Measurements from ENCODE around the gene HARBI1. TPM values are rescaled to one million over a fixed set of nuclear protein-coding genes. Genes with fewer than 3 reads are reported as not detected.

Gene HARBI1
- total and polyA plus RNA-seq, 9 of the 15 experiments (the other 6 are each of a cell fraction or from before 2014, with no cell fraction given) = 3.5 to 8.4 (median 5.5) TPM

GRCh38 chr11:46617134-46617971, at the start of gene HARBI1, which contains the start of gene ATG13 (continued):
- TF ChIP-seq USF1 (CRISPR knock-in tag; IDR thresholded peaks at IDR 0.05) = no peak
- no peak for TF ChIP-seq MCM5 (IDR thresholded peaks at IDR 0.05; ENCODE audit: low read depth)
- no peak for TF ChIP-seq NR3C1 (CRISPR knock-in tag; IDR thresholded peaks at IDR 0.05)
- peak; percentile 64 for TF ChIP-seq POLR2H (tag; IDR thresholded peaks at IDR 0.05; ENCODE audit: low read depth)
- TF ChIP-seq ETS1 (conservative IDR thresholded peaks at IDR 0.05; ENCODE audit: control insufficient read depth, low read depth, low read length) = 0 out of 2 replicates have a peak, but pooled peaks have one; percentile 28
- no peak for TF ChIP-seq COPS2 (conservative IDR thresholded peaks at IDR 0.05)
- TF ChIP-seq JUND (IDR thresholded peaks at IDR 0.05; ENCODE audit: borderline replicate concordance, low read depth, low read length) = no peak; the same call in 1 of the 2 replicates
- TF ChIP-seq JUND (tag; IDR thresholded peaks at IDR 0.05; ENCODE audit: borderline replicate concordance, low read depth, low read length) = peak; percentile 7; the same call in 1 of the 3 replicates
- TF ChIP-seq ZFP91 (CRISPR knock-in tag; IDR thresholded peaks at IDR 0.05) = no peak
- TF ChIP-seq ZNF830 (CRISPR knock-in tag; IDR thresholded peaks at IDR 0.05) = no peak
- no peak; the same call in 1 of the 2 replicates for TF ChIP-seq ZNF175 (CRISPR knock-in tag; IDR thresholded peaks at IDR 0.05; ENCODE audit: low read depth)
- TF ChIP-seq ZNF57 (CRISPR knock-in tag; IDR thresholded peaks at IDR 0.05) = no peak
- no peak for TF ChIP-seq ZNF408 (CRISPR knock-in tag; IDR thresholded peaks at IDR 0.05; ENCODE audit: low read depth)
- TF ChIP-seq NFE2 (IDR thresholded peaks at IDR 0.05; ENCODE audit: low read depth) = no peak
- no peak for TF ChIP-seq DMBX1 (CRISPR knock-in tag; IDR thresholded peaks at IDR 0.05; ENCODE audit: borderline replicate concordance)
- TF ChIP-seq YBX1 (IDR thresholded peaks at IDR 0.05) = no peak
- TF ChIP-seq TRIM28 (IDR thresholded peaks at IDR 0.05) = no peak; the same call in 1 of the 2 replicates
- TF ChIP-seq ZNF197 (CRISPR knock-in tag; IDR thresholded peaks at IDR 0.05; ENCODE audit: low read depth) = 0 out of 2 replicates have a peak, but pooled peaks have one; percentile 26
- no peak for TF ChIP-seq SMAD2 (IDR thresholded peaks at IDR 0.05; ENCODE audit: low read depth, low read length)
- TF ChIP-seq GABPB2 (CRISPR knock-in tag; conservative IDR thresholded peaks at IDR 0.05) = no peak
- TF ChIP-seq ZNF655 (CRISPR knock-in tag; IDR thresholded peaks at IDR 0.05) = no peak
- 0 out of 4 replicates have a peak, but pooled peaks of 1 of the 2 experiments have one; percentile 38 for TF ChIP-seq MCM7 (IDR thresholded peaks at IDR 0.05)
- no peak for TF ChIP-seq STAT5B (CRISPR knock-in tag; IDR thresholded peaks at IDR 0.05)
- peak; percentile 82 for TF ChIP-seq GABPB1 (CRISPR knock-in tag; IDR thresholded peaks at IDR 0.05)
- TF ChIP-seq RUNX1 (IDR thresholded peaks at IDR 0.05; ENCODE audit: low read depth) = no peak

All from K562 (cell line).